ENCODE results near the gene VWF.

GRCh38 chr12:6059221-6059620, 65.2 kb downstream of the VWF start:
- TF ChIP-seq, protein P1, sequence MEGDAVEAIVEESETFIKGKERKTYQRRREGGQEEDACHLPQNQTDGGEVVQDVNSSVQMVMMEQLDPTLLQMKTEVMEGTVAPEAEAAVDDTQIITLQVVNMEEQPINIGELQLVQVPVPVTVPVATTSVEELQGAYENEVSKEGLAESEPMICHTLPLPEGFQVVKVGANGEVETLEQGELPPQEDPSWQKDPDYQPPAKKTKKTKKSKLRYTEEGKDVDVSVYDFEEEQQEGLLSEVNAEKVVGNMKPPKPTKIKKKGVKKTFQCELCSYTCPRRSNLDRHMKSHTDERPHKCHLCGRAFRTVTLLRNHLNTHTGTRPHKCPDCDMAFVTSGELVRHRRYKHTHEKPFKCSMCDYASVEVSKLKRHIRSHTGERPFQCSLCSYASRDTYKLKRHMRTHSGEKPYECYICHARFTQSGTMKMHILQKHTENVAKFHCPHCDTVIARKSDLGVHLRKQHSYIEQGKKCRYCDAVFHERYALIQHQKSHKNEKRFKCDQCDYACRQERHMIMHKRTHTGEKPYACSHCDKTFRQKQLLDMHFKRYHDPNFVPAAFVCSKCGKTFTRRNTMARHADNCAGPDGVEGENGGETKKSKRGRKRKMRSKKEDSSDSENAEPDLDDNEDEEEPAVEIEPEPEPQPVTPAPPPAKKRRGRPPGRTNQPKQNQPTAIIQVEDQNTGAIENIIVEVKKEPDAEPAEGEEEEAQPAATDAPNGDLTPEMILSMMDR (IDR thresholded peaks at IDR 0.05) = no peak
- TF ChIP-seq EZH2 (IDR thresholded peaks at IDR 0.05; ENCODE audit: borderline replicate concordance, insufficient read depth, low read depth, low read length, poor library complexity, severe bottlenecking) = no peak
